Small intestine (tissue), 7 donors: Measurements from ENCODE around the gene LRRC28. TPM values are rescaled to one million over a fixed set of nuclear protein-coding genes. Genes with fewer than 3 reads are reported as not detected.

Experiments used
- DNase-seq, 2 donors: peaks; one replicate each; pipeline versions ENCODE4 v3.0.0 to v3.0.0-alpha.2; 2013
- FAIRE-seq: peaks from 2 replicates; lab custom pipeline; 2012; peaks lifted over from hg19 to GRCh38; lab: Jason Lieb, UNC
- H3K27ac ChIP-seq, 3 donors: one replicate each; pipeline ENCODE4 v1.5.1; 2013; ENCODE audit warnings: low read length in 2 of 3, mild to moderate bottlenecking in 2 of 3, control low read depth in 1 of 3, inconsistent platforms in 1 of 3, low read depth in 1 of 3, moderate library complexity in 1 of 3
- H3K27me3 ChIP-seq, 3 donors: one replicate each; pipeline ENCODE4 v1.6.1; 2013; ENCODE audit warnings: low read length in 3 of 3, inconsistent platforms in 1 of 3; ENCODE audit not compliant: control insufficient read depth in 3 of 3, insufficient read depth in 3 of 3
- H3K36me3 ChIP-seq, 3 donors: one replicate each; pipeline ENCODE4 v1.6.1; 2013; ENCODE audit warnings: low read length in 3 of 3, inconsistent platforms in 1 of 3, low read depth in 1 of 3, mild to moderate bottlenecking in 1 of 3, moderate library complexity in 1 of 3; ENCODE audit not compliant: control insufficient read depth in 3 of 3, insufficient read depth in 2 of 3
- H3K4me1 ChIP-seq, 3 donors: one replicate each; pipeline ENCODE4 v1.6.1; 2013; ENCODE audit warnings: low read length in 2 of 3, inconsistent platforms in 1 of 3, low read depth in 1 of 3, mild to moderate bottlenecking in 1 of 3, moderate library complexity in 1 of 3; ENCODE audit not compliant: control insufficient read depth in 3 of 3, insufficient read depth in 2 of 3
- H3K4me3 ChIP-seq, 3 donors: one replicate each; pipeline ENCODE4 v1.5.1; 2013; ENCODE audit warnings: low read length in 3 of 3, control low read depth in 1 of 3, inconsistent platforms in 1 of 3, low read depth in 1 of 3, mild to moderate bottlenecking in 1 of 3, moderate library complexity in 1 of 3
- H3K9me3 ChIP-seq, 2 donors: one replicate each; pipeline ENCODE4 v1.6.1; 2013; ENCODE audit warnings: low read depth in 1 of 2, low read length in 1 of 2; ENCODE audit not compliant: control insufficient read depth in 2 of 2, insufficient read depth in 1 of 2
- WGBS, 3 donors: extraction: QIAGEN DNeasy Blood & Tissue Kit; methylation state at CpG; one replicate each; pipeline ENCODE4 v1.1.7; 2013; 5-methylcytosine and 5-hydroxymethylcytosine counted together
- polyA plus RNA-seq, 4 donors: library from polyadenylated mRNA; stranded (reverse) in 3 of 4; unstranded in 1 of 4; fragments of 200-250 nt in 3 of 4; fragments of 120-200 nt in 1 of 4; gene quantifications; one replicate each; pipeline versions ENCODE4 v1.2.1 to v1.2.3, GENCODE V29; 2013
- donor health status: healthy with polysubstance abuse.
- donor health status: control.
- donor health status: control.
- donor health status: Bipolar disorder and iron deficiency.
- donor health status: healthy.

LRRC28 gene
- polyA plus RNA-seq, 4 donors: 23.7 to 46.7 (median 36.9) TPM

GRCh38 chr15:99343208-99343607 lies 91.9 kb downstream of the LRRC28 start:
- Histone ChIP-seq H3K4me3 (no peak overlapping the region), H3K27ac (no peak overlapping the region), H3K4me1 (peaks cover 0 to 7% (median 0%) of the 10 kb centered on the region in 3 donors), H3K9me3 (no peaks in the 10 kb centered on the region), H3K36me3 (peaks cover 2 to 7% (median 4%) of the 10 kb centered on the region in 3 donors), H3K27me3 (no peaks in the 10 kb centered on the region)
- DNase-seq (no peak), FAIRE-seq (no peak)

- DNase-seq: no peak
Measured at GRCh38 chr15:99343881-99344551, 92.7 kb downstream of the LRRC28 start.

GRCh38 chr15:99344639-99345038 lies 93.4 kb downstream of the LRRC28 start:
- 92 to 94% (median 94%) methylated on average over 2 of the region's 2 CpGs for WGBS, 3 donors
- no peak overlapping the region for H3K27ac ChIP-seq
- H3K4me1 ChIP-seq: peaks cover 0 to 7% (median 0%) of the 10 kb centered on the region in 3 donors
- no peak for FAIRE-seq
- no peaks in the 10 kb centered on the region for H3K9me3 ChIP-seq
- H3K36me3 ChIP-seq: peaks cover 2 to 7% (median 4%) of the 10 kb centered on the region in 3 donors
- DNase-seq: no peak
- no peak overlapping the region for H3K4me3 ChIP-seq
- no peaks in the 10 kb centered on the region for H3K27me3 ChIP-seq

More at GRCh38 chr15:99343881-99344551, 92.7 kb downstream of the LRRC28 start:
- Histone ChIP-seq H3K4me1 (peaks cover 0 to 7% (median 0%) of the 10 kb centered on the region in 3 donors), H3K4me3 (no peak overlapping the region), H3K27me3 (no peaks in the 10 kb centered on the region), H3K27ac (no peak overlapping the region), H3K9me3 (no peaks in the 10 kb centered on the region), H3K36me3 (peaks cover 2 to 7% (median 4%) of the 10 kb centered on the region in 3 donors)
- FAIRE-seq: no peak
- WGBS, 3 donors: 87 to 96% (median 89%) methylated on average over 9 of the region's 9 CpGs

GRCh38 chr15:99345242-99345641 lies 94.0 kb downstream of the LRRC28 start:
- Histone ChIP-seq H3K27me3 (no peaks in the 10 kb centered on the region), H3K27ac (no peak overlapping the region), H3K4me1 (peaks cover 0 to 4% (median 0%) of the 10 kb centered on the region in 3 donors), H3K36me3 (peaks cover 2 to 7% (median 4%) of the 10 kb centered on the region in 3 donors), H3K4me3 (no peak overlapping the region), H3K9me3 (no peaks in the 10 kb centered on the region)
- DNase-seq (no peak), FAIRE-seq (no peak)
- 88 to 95% (median 90%) methylated on average over 2 of the region's 2 CpGs for WGBS, 3 donors

GRCh38 chr15:99345832-99346462 lies 94.7 kb downstream of the LRRC28 start:
- FAIRE-seq: no peak
- no peaks in the 10 kb centered on the region for H3K27me3 ChIP-seq
- no peak overlapping the region for H3K4me3 ChIP-seq
- no peaks in the 10 kb centered on the region for H3K9me3 ChIP-seq
- no peak overlapping the region for H3K27ac ChIP-seq
- WGBS, 3 donors: 93 to 97% (median 96%) methylated on average over 3 of the region's 3 CpGs
- no peaks in the 10 kb centered on the region for H3K4me1 ChIP-seq
- H3K36me3 ChIP-seq: peaks cover 4 to 9% (median 5%) of the 10 kb centered on the region in 3 donors
- no peak for DNase-seq

- no peaks in the 10 kb centered on the region for H3K27me3 ChIP-seq
- no peaks in the 10 kb centered on the region for H3K4me1 ChIP-seq
- 97 to 100% (median 98%) methylated on average over 1 of the region's 1 CpG for WGBS, 3 donors
- H3K4me3 ChIP-seq: no peak overlapping the region
- no peak for DNase-seq
- H3K36me3 ChIP-seq: peaks cover 4 to 11% (median 5%) of the 10 kb centered on the region in 3 donors
- no peak for FAIRE-seq
- H3K9me3 ChIP-seq: no peaks in the 10 kb centered on the region
- no peak overlapping the region for H3K27ac ChIP-seq
Measured at GRCh38 chr15:99347574-99347973, 96.3 kb downstream of the LRRC28 start.

- H3K27me3 ChIP-seq: no peaks in the 10 kb centered on the region
- H3K27ac ChIP-seq: no peak overlapping the region
- no peak for DNase-seq
- no peaks in the 10 kb centered on the region for H3K9me3 ChIP-seq
- no peak overlapping the region for H3K4me3 ChIP-seq
- FAIRE-seq: no peak
- H3K36me3 ChIP-seq: peaks cover 4 to 14% (median 5%) of the 10 kb centered on the region in 3 donors
- 94 to 100% (median 97%) methylated on average over 3 of the region's 3 CpGs for WGBS, 3 donors
- no peaks in the 10 kb centered on the region for H3K4me1 ChIP-seq
Measured at GRCh38 chr15:99348412-99348811, 97.1 kb downstream of the LRRC28 start.

- no peaks in the 10 kb centered on the region for H3K27me3 ChIP-seq
- no peaks in the 10 kb centered on the region for H3K9me3 ChIP-seq
- FAIRE-seq: no peak
- 94 to 98% (median 97%) methylated on average over 3 of the region's 3 CpGs for WGBS, 3 donors
- H3K36me3 ChIP-seq: peaks cover 3 to 13% (median 4%) of the 10 kb centered on the region in 3 donors
- no peak for DNase-seq
- no peak overlapping the region for H3K27ac ChIP-seq
- H3K4me1 ChIP-seq: no peaks in the 10 kb centered on the region
- no peak overlapping the region for H3K4me3 ChIP-seq
Measured at GRCh38 chr15:99350408-99350807, 99.1 kb downstream of the LRRC28 start.
